ENCODE measurements around the gene SERTAD2. TPM values are rescaled to one million over a fixed set of nuclear protein-coding genes. Genes with fewer than 3 reads are reported as not detected.

SERTAD2 gene
- total and polyA plus RNA-seq, 2 donors (not counting 3 experiments of a cell fraction or from before 2014, with no cell fraction given) = 5.5 to 11.2 TPM

GRCh38 chr2:64669288-64669687, 15.6 kb upstream of the SERTAD2 start:
- dilution Hi-C loops (cut with MboI; ENCODE audit: extremely low pct_ligation_motif_present, low sequenced_read_pairs) (no loop called here), intact Hi-C loops (cut with micrococcal nuclease) (no loop called here)
- H3K9me3 ChIP-seq (replicated peaks; ENCODE audit: control insufficient read depth, insufficient read depth, low read length) = no peaks in the 10 kb centered on the region
- H3K9me1 ChIP-seq (replicated peaks; ENCODE audit: control insufficient read depth, extremely low read depth, insufficient read depth, low read length) = no peaks in the 10 kb centered on the region
- BruUV-seq (replicated peaks) = no TSS peak
- H3K4me1 ChIP-seq (ENCODE audit: control insufficient read depth, extremely low read depth, insufficient read depth, low read length) = no peaks in the 10 kb centered on the region
- H3K4me3 ChIP-seq (replicated peaks in 1 of 3; ENCODE audit: insufficient read depth in 1 of 3, low read depth in 1 of 3, low read length in 3 of 3) = no peak overlapping the region
- H3K27me3 ChIP-seq (ENCODE audit: control insufficient read depth in 2 of 2, insufficient read depth in 2 of 2, low read length in 2 of 2) = no peaks in the 10 kb centered on the region
- H3K27ac ChIP-seq (ENCODE audit: insufficient read depth, low read depth, low read length) = no peak overlapping the region
- no peaks in the 10 kb centered on the region for H4K20me1 ChIP-seq (replicated peaks; ENCODE audit: control insufficient read depth, extremely low read depth, insufficient read depth, low read length)
- H3K4me2 ChIP-seq (ENCODE audit: insufficient read depth, low read length) = no peak overlapping the region
- DNase-seq (ENCODE audit: low read depth, low spot score) = no peak
- ChIA-PET POLR2A (no interaction called here), CTCF (no interaction called here)
- FAIRE-seq = no peak
- TF ChIP-seq, protein P1, sequence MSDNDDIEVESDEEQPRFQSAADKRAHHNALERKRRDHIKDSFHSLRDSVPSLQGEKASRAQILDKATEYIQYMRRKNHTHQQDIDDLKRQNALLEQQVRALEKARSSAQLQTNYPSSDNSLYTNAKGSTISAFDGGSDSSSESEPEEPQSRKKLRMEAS (IDR thresholded peaks at IDR 0.05; ENCODE audit: insufficient read depth, insufficient read length) = no peak
- TF ChIP-seq POLR2AphosphoS5 (IDR thresholded peaks at IDR 0.05; ENCODE audit: insufficient read depth, low read depth, low read length) (no peak), EZH2 (IDR thresholded peaks at IDR 0.05; ENCODE audit: borderline replicate concordance, low read depth, low read length, severe bottlenecking) (no peak), CTCF (IDR thresholded peaks at IDR 0.05; ENCODE audit: extremely low read depth in 1 of 2, insufficient read depth in 1 of 2, low read depth in 1 of 2, low read length in 2 of 2) (no peak), JUN (IDR thresholded peaks at IDR 0.05; ENCODE audit: borderline replicate concordance, insufficient read depth, insufficient read length, low read depth) (no peak), FOS (IDR thresholded peaks at IDR 0.05; ENCODE audit: borderline replicate concordance, insufficient read depth, low read length) (no peak), POLR2A (IDR thresholded peaks at IDR 0.05; ENCODE audit: low read depth, low read length) (no peak), GATA2 (IDR thresholded peaks at IDR 0.05; ENCODE audit: insufficient read depth, insufficient read length, low read depth, low read length) (no peak), MYC (IDR thresholded peaks at IDR 0.05; ENCODE audit: low read depth, low read length) (no peak)
- H3K36me3 ChIP-seq (ENCODE audit: control insufficient read depth in 2 of 2, extremely low read depth in 1 of 2, insufficient read depth in 2 of 2, low read length in 2 of 2) = no peaks in the 10 kb centered on the region
- no peak overlapping the region for H2AFZ ChIP-seq (ENCODE audit: low read depth, low read length)
- no peaks in the 10 kb centered on the region for H3K79me2 ChIP-seq (ENCODE audit: control insufficient read depth, insufficient read depth, low read length)
- H3K9ac ChIP-seq (replicated peaks; ENCODE audit: extremely low read depth, insufficient read depth, low read length) = no peak overlapping the region

All from endothelial cell of umbilical vein (primary cell).